ENCODE results near the gene APLF.

The APLF gene

GRCh38 chr2:68466361-68466777 is 1.0 kb upstream of the APLF start:
- Histone ChIP-seq H3K4me1 (ENCODE audit: control insufficient read depth in 1 of 2, insufficient read depth in 1 of 2, low read depth in 1 of 2, low read length in 1 of 2) (peaks cover 19 to 20% of the 10 kb centered on the region in 2 experiments), H3K4me3 (ENCODE audit: low read depth in 1 of 2, low read length in 1 of 2) (peak overlapping the region; percentile 87 to 93), H3K36me3 (no peaks in the 10 kb centered on the region), H3K27ac (peak overlapping the region; percentile 85), H3K9me3 (no peaks in the 10 kb centered on the region), H3K27me3 (no peaks in the 10 kb centered on the region)
- no peak for TF ChIP-seq CTCF (IDR thresholded peaks at IDR 0.05)

GRCh38 chr2:68466778-68467076 is 658 bp upstream of the APLF start:
- no peaks in the 10 kb centered on the region for H3K9me3 ChIP-seq
- no peak for TF ChIP-seq CTCF (IDR thresholded peaks at IDR 0.05)
- H3K36me3 ChIP-seq: no peaks in the 10 kb centered on the region
- H3K27me3 ChIP-seq: no peaks in the 10 kb centered on the region
- H3K4me1 ChIP-seq (ENCODE audit: control insufficient read depth in 1 of 2, insufficient read depth in 1 of 2, low read depth in 1 of 2, low read length in 1 of 2): peaks cover 19 to 20% of the 10 kb centered on the region in 2 experiments
- H3K27ac ChIP-seq: peak overlapping the region; percentile 85
- peak overlapping the region; percentile 87 to 93 for H3K4me3 ChIP-seq (ENCODE audit: low read depth in 1 of 2, low read length in 1 of 2)

- H3K4me3 ChIP-seq (ENCODE audit: low read depth in 1 of 2, low read length in 1 of 2): no peak overlapping the region
- TF ChIP-seq CTCF (IDR thresholded peaks at IDR 0.05): no peak
- no peak overlapping the region for H3K27ac ChIP-seq
- no peaks in the 10 kb centered on the region for H3K36me3 ChIP-seq
- H3K9me3 ChIP-seq: no peaks in the 10 kb centered on the region
- no peaks in the 10 kb centered on the region for H3K27me3 ChIP-seq
- peaks cover 19 to 20% of the 10 kb centered on the region in 2 experiments for H3K4me1 ChIP-seq (ENCODE audit: control insufficient read depth in 1 of 2, insufficient read depth in 1 of 2, low read depth in 1 of 2, low read length in 1 of 2)
These were observed 1.4 kb downstream of the APLF start for GRCh38 chr2:68468801-68469200.

GRCh38 chr2:68469935-68470334 is 2.5 kb downstream of the APLF start:
- Histone ChIP-seq H3K36me3 (no peaks in the 10 kb centered on the region), H3K27ac (no peak overlapping the region), H3K27me3 (no peaks in the 10 kb centered on the region), H3K4me1 (ENCODE audit: control insufficient read depth in 1 of 2, insufficient read depth in 1 of 2, low read depth in 1 of 2, low read length in 1 of 2) (peaks cover 19 to 20% of the 10 kb centered on the region in 2 experiments), H3K4me3 (ENCODE audit: low read depth in 1 of 2, low read length in 1 of 2) (no peak overlapping the region), H3K9me3 (no peaks in the 10 kb centered on the region)
- TF ChIP-seq CTCF (IDR thresholded peaks at IDR 0.05): no peak

GRCh38 chr2:68471385-68471784 is 4.0 kb downstream of the APLF start:
- Histone ChIP-seq H3K27ac (no peak overlapping the region), H3K4me1 (ENCODE audit: control insufficient read depth in 1 of 2, insufficient read depth in 1 of 2, low read depth in 1 of 2, low read length in 1 of 2) (peaks cover 11% of the 10 kb centered on the region in 2 experiments), H3K9me3 (no peaks in the 10 kb centered on the region), H3K36me3 (no peaks in the 10 kb centered on the region), H3K4me3 (ENCODE audit: low read depth in 1 of 2, low read length in 1 of 2) (no peak overlapping the region), H3K27me3 (no peaks in the 10 kb centered on the region)
- TF ChIP-seq CTCF (IDR thresholded peaks at IDR 0.05): no peak
